IMR-90 (cell line): ENCODE data around the gene TBCD. TPM values are rescaled to one million over a fixed set of nuclear protein-coding genes. Genes with fewer than 3 reads are reported as not detected.

ENCODE experiments used
- ATAC-seq: fragments of 200-7000 bp; cut with Tn5 transposase; 2 replicates; pipeline ENCODE4 v1.9.1; 2020; ENCODE audit warnings: low read depth, mild to moderate bottlenecking, moderate library complexity
- BruUV-seq: library from RNA; stranded (reverse); fragments of 400-500 nt; replicated peaks from 2 replicates; lab custom pipeline; 2021; lab: Mats Ljungman, UMichigan
- CTCF ChIA-PET: fragments of 300-600 bp; formaldehyde crosslinking; extraction: SDS; loops from one replicate; lab custom pipeline; 2021; ENCODE audit warnings: antibody characterized with exemption; lab: Yijun Ruan, JAX
- POLR2A ChIA-PET: fragments of 300-600 bp; sonication (Branson Sonifier 250); formaldehyde crosslinking; loops from one replicate; lab custom pipeline; 2022; ENCODE audit warnings: antibody characterized with exemption; ENCODE audit not compliant: unreplicated experiment; lab: Charles Lee
- DNase-seq: peaks from one replicate; pipeline ENCODE4 v3.0.0; 2013
- H2AFZ ChIP-seq: replicated peaks from 2 replicates; pipeline ENCODE3; 2013; ENCODE audit warnings: low read length, mild to moderate bottlenecking; ENCODE audit not compliant: poor library complexity
- H2AK5ac ChIP-seq: 2 replicates; pipeline ENCODE4 v1.6.1; 2013; ENCODE audit warnings: low read depth, low read length, inconsistent platforms
- H2AK9ac ChIP-seq: replicated peaks from 2 replicates; pipeline ENCODE3; 2013; ENCODE audit warnings: mild to moderate bottlenecking, low read depth, low read length, moderate library complexity; ENCODE audit not compliant: poor library complexity
- H2BK120ac ChIP-seq: 2 replicates; pipeline ENCODE4 v1.6.1; 2013; ENCODE audit warnings: low read depth, low read length, inconsistent platforms
- H2BK15ac ChIP-seq: 3 replicates; pipeline ENCODE4 v1.6.1; 2013; ENCODE audit warnings: low read depth, low read length, inconsistent platforms
- H2BK20ac ChIP-seq: 2 replicates; pipeline ENCODE4 v1.6.1; 2013; ENCODE audit warnings: low read depth, mild to moderate bottlenecking, inconsistent platforms, low read length, moderate library complexity
- H2BK5ac ChIP-seq: 2 replicates; pipeline ENCODE4 v1.6.1; 2013; ENCODE audit warnings: mild to moderate bottlenecking, low read depth, low read length, inconsistent platforms; ENCODE audit not compliant: poor library complexity, severe bottlenecking
- H3K14ac ChIP-seq: replicated peaks from 2 replicates; pipeline ENCODE4 v1.6.1; 2013; ENCODE audit warnings: low read depth, low read length, inconsistent platforms
- H3K18ac ChIP-seq: 2 replicates; pipeline ENCODE4 v1.6.1; 2013; ENCODE audit warnings: low read depth, low read length, control low read depth
- H3K23ac ChIP-seq: 2 replicates; pipeline ENCODE4 v1.6.1; 2013; ENCODE audit warnings: low read depth, low read length, inconsistent platforms
- H3K27ac ChIP-seq: 2 replicates; pipeline ENCODE4 v1.5.1; 2013; ENCODE audit warnings: mild to moderate bottlenecking, control low read depth, low read length; ENCODE audit not compliant: insufficient read depth
- H3K27me3 ChIP-seq: 2 replicates; pipeline ENCODE4 v1.6.1; 2013; ENCODE audit warnings: low read length; ENCODE audit not compliant: control insufficient read depth, insufficient read depth
- H3K36me3 ChIP-seq: 2 replicates; pipeline ENCODE4 v1.6.1; 2013; ENCODE audit warnings: low read length, mixed read lengths; ENCODE audit not compliant: control insufficient read depth, insufficient read depth
- H3K4ac ChIP-seq: 2 replicates; pipeline ENCODE4 v1.6.1; 2013; ENCODE audit warnings: low read depth, low read length, inconsistent platforms
- H3K4me1 ChIP-seq: 2 replicates; pipeline ENCODE4 v1.6.1; 2013; ENCODE audit warnings: low read length, mixed read lengths; ENCODE audit not compliant: control insufficient read depth, insufficient read depth
- H3K4me2 ChIP-seq: 2 replicates; pipeline ENCODE4 v1.6.1; 2013; ENCODE audit warnings: low read depth, mild to moderate bottlenecking, control low read depth, low read length, moderate library complexity
- H3K4me3 ChIP-seq: 2 replicates; pipeline ENCODE4 v1.5.1; 2013; ENCODE audit warnings: low read depth, mild to moderate bottlenecking, control low read depth, low read length, moderate library complexity; ENCODE audit not compliant: insufficient read depth
- H3K56ac ChIP-seq: 2 replicates; pipeline ENCODE4 v1.6.1; 2013; ENCODE audit warnings: low read length, inconsistent platforms; ENCODE audit not compliant: insufficient read depth; ENCODE audit errors: extremely low read depth
- H3K79me1 ChIP-seq, 2 experiments: 2 replicates each; pipeline ENCODE4 v1.6.1; 2013; ENCODE audit warnings: low read length in 2 of 2, inconsistent platforms in 1 of 2, low read depth in 1 of 2
- H3K9ac ChIP-seq: 2 replicates; pipeline ENCODE4 v1.6.1; 2013; ENCODE audit warnings: low read depth, low read length, control low read depth
- H3K9me1 ChIP-seq: 2 replicates; pipeline ENCODE4 v1.6.1; 2013; ENCODE audit warnings: low read length, inconsistent platforms; ENCODE audit not compliant: insufficient read depth
- H3K9me3 ChIP-seq: 2 replicates; pipeline ENCODE4 v1.6.1; 2013; ENCODE audit warnings: low read length; ENCODE audit not compliant: control insufficient read depth, insufficient read depth
- H4K20me1 ChIP-seq: 2 replicates; pipeline ENCODE4 v1.6.1; 2013; ENCODE audit warnings: low read length, inconsistent platforms; ENCODE audit not compliant: insufficient read depth
- H4K5ac ChIP-seq: 2 replicates; pipeline ENCODE4 v1.6.1; 2013; ENCODE audit warnings: mild to moderate bottlenecking, low read depth, low read length, control low read depth
- H4K8ac ChIP-seq, 2 experiments: 2 replicates each; pipeline ENCODE4 v1.6.1; 2013; ENCODE audit warnings: low read depth in 2 of 2, low read length in 2 of 2, control low read depth in 1 of 2, inconsistent platforms in 1 of 2
- H4K91ac ChIP-seq: 2 replicates; pipeline ENCODE4 v1.6.1; 2013; ENCODE audit warnings: low read depth, low read length, inconsistent platforms; ENCODE audit not compliant: insufficient read depth
- CHD1 ChIP-seq: IDR thresholded peaks from 2 replicates; pipeline ENCODE4 v1.6.1; 2012; ENCODE audit warnings: low read depth, low read length, improper control_type of control experiment
- RAD21 ChIP-seq: IDR thresholded peaks from 2 replicates; pipeline ENCODE4 v1.6.1; 2012; ENCODE audit warnings: low read length, improper control_type of control experiment
- USF2 ChIP-seq: fragments of 150-350 bp; IDR thresholded peaks from 2 replicates; pipeline ENCODE4 v1.6.1; 2017; ENCODE audit warnings: mild to moderate bottlenecking, antibody characterized with exemption, low read length, low read depth
- WGBS, 2 experiments: methylation state at CpG; one replicate each; pipeline versions ENCODE4 v1.1.5 to v1.1.7; 2013; ENCODE audit warnings: missing lambda C conversion rate in 2 of 2; ENCODE audit not compliant: insufficient read length in 1 of 2; ENCODE audit errors: extremely low coverage in 2 of 2; 5-methylcytosine and 5-hydroxymethylcytosine counted together
- dilution Hi-C: fragments of 300-500 bp; cut with HindIII; formaldehyde crosslinking; loops from one replicate; pipeline ENCODE4 v1.14.3; 2018; ENCODE audit warnings: low sequenced_read_pairs; ENCODE audit not compliant: unreplicated experiment
- in situ Hi-C: fragments of 300-500 bp; cut with MboI; formaldehyde crosslinking; loops from 3 replicates; pipeline ENCODE4 v1.14.3; 2019; ENCODE audit warnings: low sequenced_read_pairs, inconsistent platforms, mixed read lengths
- intact Hi-C: fragments of 100-400 bp; cut with micrococcal nuclease; formaldehyde crosslinking; loops from 2 replicates; pipeline ENCODE4 v1.10.0; 2022
- polyA plus RNA-seq, 3 experiments: library from polyadenylated mRNA; depleted of rRNA; stranded (reverse); fragments of >200 nt; gene quantifications; 2 replicates each; pipeline ENCODE4 v1.2.3, GENCODE V29; 2012; ENCODE audit warnings: low replicate concordance in 1 of 3
- total RNA-seq: library from RNA; depleted of rRNA; stranded (reverse); fragments of >200 nt; gene quantifications from 2 replicates; pipeline ENCODE4 v1.2.3, GENCODE V29; 2012

The TBCD gene
- total and polyA plus RNA-seq, 2 of the 4 experiments (the other 2 are of a cell fraction): 21.9 to 54.5 TPM

- Histone ChIP-seq H3K14ac (no peak overlapping the region), H3K4me3 (no peak overlapping the region), H2BK5ac (no peak overlapping the region), H3K36me3 (peaks cover 12% of the 10 kb centered on the region; the same call in 1 of the 2 replicates), H3K27ac (no peak overlapping the region), H3K27me3 (no peaks in the 10 kb centered on the region), H3K4ac (no peak overlapping the region), H3K56ac (no peak overlapping the region), H3K9me1 (peaks cover 10% of the 10 kb centered on the region; the same call in 1 of the 2 replicates), H3K4me1 (peaks cover 7% of the 10 kb centered on the region), H3K9me3 (no peaks in the 10 kb centered on the region), H4K5ac (no peak overlapping the region), H2BK20ac (no peak overlapping the region), H4K8ac (no peak overlapping the region), H3K23ac (no peak overlapping the region), H2AFZ (no peak overlapping the region), H2AK9ac (no peak overlapping the region), H3K9ac (no peak overlapping the region), H2AK5ac (no peak overlapping the region), H2BK120ac (no peak overlapping the region), H4K91ac (no peak overlapping the region), H3K79me1 (peaks cover 0 to 12% of the 10 kb centered on the region in 2 experiments; a peak in 2 of 4 replicates), H4K20me1 (no peaks in the 10 kb centered on the region), H3K4me2 (no peak overlapping the region), H2BK15ac (no peak overlapping the region), H3K18ac (no peak overlapping the region)
- no peak for DNase-seq
- no TSS peak for BruUV-seq
- TF ChIP-seq RAD21 (no peak), USF2 (no peak), CHD1 (no peak)
- dilution Hi-C loops (no loop called here), in situ Hi-C loops (no loop called here), intact Hi-C loops (no loop called here)
- CTCF ChIA-PET: no interaction called here
- WGBS, 2 experiments: no CpG with 5 or more reads among the region's 7 CpGs
- ATAC-seq: no peak
- POLR2A ChIA-PET: no interaction called here
These were observed 142.5 kb downstream of the TBCD start for GRCh38 chr17:82894389-82894788.
